ENCODE results near the gene FUT7.
A peak's percentile ranks its signal among the peaks of the same experiment; 100 is the strongest.

Gene FUT7

GRCh38 chr9:137030538-137031527 lies 1.1 kb downstream of the FUT7 start:
- Histone ChIP-seq H3K27me3 (ENCODE audit: control insufficient read depth, insufficient read depth, low read length) (peaks cover 8% of the 10 kb centered on the region), H3K9ac (ENCODE audit: low read length) (no peak overlapping the region), H3K4me1 (ENCODE audit: control insufficient read depth, insufficient read depth, low read length) (peaks cover 53% of the 10 kb centered on the region), H3K36me3 (ENCODE audit: control insufficient read depth, insufficient read depth, low read length) (no peaks in the 10 kb centered on the region), H3K4me3 (ENCODE audit: low read length) (no peak overlapping the region), H3K9me3 (ENCODE audit: control insufficient read depth, low read length) (no peaks in the 10 kb centered on the region)

- H3K4me1 ChIP-seq (ENCODE audit: control insufficient read depth, insufficient read depth, low read length): peaks cover 56% of the 10 kb centered on the region
- no peak overlapping the region for H3K9ac ChIP-seq (ENCODE audit: low read length)
- H3K36me3 ChIP-seq (ENCODE audit: control insufficient read depth, insufficient read depth, low read length): no peaks in the 10 kb centered on the region
- no peaks in the 10 kb centered on the region for H3K9me3 ChIP-seq (ENCODE audit: control insufficient read depth, low read length)
- peaks cover 4% of the 10 kb centered on the region for H3K27me3 ChIP-seq (ENCODE audit: control insufficient read depth, insufficient read depth, low read length)
- no peak overlapping the region for H3K4me3 ChIP-seq (ENCODE audit: low read length)
These were observed 1.9 kb downstream of the FUT7 start for GRCh38 chr9:137030006-137030405.

GRCh38 chr9:137029058-137029936 lies 2.6 kb downstream of the FUT7 start:
- Histone ChIP-seq H3K27me3 (ENCODE audit: control insufficient read depth, insufficient read depth, low read length) (no peaks in the 10 kb centered on the region), H3K36me3 (ENCODE audit: control insufficient read depth, insufficient read depth, low read length) (no peaks in the 10 kb centered on the region), H3K9me3 (ENCODE audit: control insufficient read depth, low read length) (no peaks in the 10 kb centered on the region), H3K4me3 (ENCODE audit: low read length) (peak overlapping the region; percentile 15), H3K9ac (ENCODE audit: low read length) (peak overlapping the region; percentile 64), H3K4me1 (ENCODE audit: control insufficient read depth, insufficient read depth, low read length) (peaks cover 48% of the 10 kb centered on the region)

- Histone ChIP-seq H3K4me1 (ENCODE audit: control insufficient read depth, insufficient read depth, low read length) (peaks cover 48% of the 10 kb centered on the region), H3K4me3 (ENCODE audit: low read length) (peak overlapping the region; percentile 46), H3K9ac (ENCODE audit: low read length) (peak overlapping the region; percentile 64), H3K9me3 (ENCODE audit: control insufficient read depth, low read length) (no peaks in the 10 kb centered on the region), H3K36me3 (ENCODE audit: control insufficient read depth, insufficient read depth, low read length) (no peaks in the 10 kb centered on the region), H3K27me3 (ENCODE audit: control insufficient read depth, insufficient read depth, low read length) (no peaks in the 10 kb centered on the region)
These were observed 3.4 kb downstream of the FUT7 start for GRCh38 chr9:137028263-137029057.

GRCh38 chr9:137027369-137028262 lies 4.3 kb downstream of the FUT7 start, which contains the start of gene ABCA2:
ABCA2 (minus strand) TSS chr9:137028237; CDS start chr9:137028140, 97 bp downstream.
- Histone ChIP-seq H3K27me3 (ENCODE audit: control insufficient read depth, insufficient read depth, low read length) (no peaks in the 10 kb centered on the region), H3K4me1 (ENCODE audit: control insufficient read depth, insufficient read depth, low read length) (peaks cover 55% of the 10 kb centered on the region)

GRCh38 chr9:137026828-137027227 lies 5.1 kb downstream of the FUT7 start:
- Histone ChIP-seq H3K9me3 (ENCODE audit: control insufficient read depth, low read length) (no peaks in the 10 kb centered on the region), H3K27me3 (ENCODE audit: control insufficient read depth, insufficient read depth, low read length) (no peaks in the 10 kb centered on the region), H3K9ac (ENCODE audit: low read length) (no peak overlapping the region), H3K4me1 (ENCODE audit: control insufficient read depth, insufficient read depth, low read length) (peaks cover 58% of the 10 kb centered on the region), H3K36me3 (ENCODE audit: control insufficient read depth, insufficient read depth, low read length) (no peaks in the 10 kb centered on the region), H3K4me3 (ENCODE audit: low read length) (no peak overlapping the region)

More at GRCh38 chr9:137027369-137028262, 4.3 kb downstream of the FUT7 start, which contains the start of gene ABCA2:
- Histone ChIP-seq H3K9ac (ENCODE audit: low read length) (peak within 1 kb of the TSS; percentile 64), H3K9me3 (ENCODE audit: control insufficient read depth, low read length) (no peaks in the 10 kb centered on the region), H3K4me3 (ENCODE audit: low read length) (peak within 1 kb of the TSS; percentile 46), H3K36me3 (ENCODE audit: control insufficient read depth, insufficient read depth, low read length) (no peaks in the 10 kb centered on the region)

- Histone ChIP-seq H3K36me3 (ENCODE audit: control insufficient read depth, insufficient read depth, low read length) (no peaks in the 10 kb centered on the region), H3K9ac (ENCODE audit: low read length) (no peak overlapping the region), H3K4me3 (ENCODE audit: low read length) (no peak overlapping the region), H3K9me3 (ENCODE audit: control insufficient read depth, low read length) (no peaks in the 10 kb centered on the region), H3K27me3 (ENCODE audit: control insufficient read depth, insufficient read depth, low read length) (no peaks in the 10 kb centered on the region), H3K4me1 (ENCODE audit: control insufficient read depth, insufficient read depth, low read length) (peaks cover 58% of the 10 kb centered on the region)
These were observed 5.5 kb downstream of the FUT7 start for GRCh38 chr9:137026384-137026783.

GRCh38 chr9:137025517-137025966 lies 6.3 kb downstream of the FUT7 start:
- H3K9me3 ChIP-seq (ENCODE audit: control insufficient read depth, low read length): no peaks in the 10 kb centered on the region
- H3K36me3 ChIP-seq (ENCODE audit: control insufficient read depth, insufficient read depth, low read length): no peaks in the 10 kb centered on the region
- no peak overlapping the region for H3K9ac ChIP-seq (ENCODE audit: low read length)
- peaks cover 58% of the 10 kb centered on the region for H3K4me1 ChIP-seq (ENCODE audit: control insufficient read depth, insufficient read depth, low read length)
- no peak overlapping the region for H3K4me3 ChIP-seq (ENCODE audit: low read length)
- H3K27me3 ChIP-seq (ENCODE audit: control insufficient read depth, insufficient read depth, low read length): no peaks in the 10 kb centered on the region

- Histone ChIP-seq H3K4me3 (ENCODE audit: low read length) (no peak overlapping the region), H3K27me3 (ENCODE audit: control insufficient read depth, insufficient read depth, low read length) (no peaks in the 10 kb centered on the region), H3K36me3 (ENCODE audit: control insufficient read depth, insufficient read depth, low read length) (no peaks in the 10 kb centered on the region), H3K4me1 (ENCODE audit: control insufficient read depth, insufficient read depth, low read length) (peaks cover 48% of the 10 kb centered on the region), H3K9me3 (ENCODE audit: control insufficient read depth, low read length) (no peaks in the 10 kb centered on the region), H3K9ac (ENCODE audit: low read length) (no peak overlapping the region)
These were observed 8.3 kb downstream of the FUT7 start for GRCh38 chr9:137023583-137023991.

- H3K36me3 ChIP-seq (ENCODE audit: control insufficient read depth, insufficient read depth, low read length): no peaks in the 10 kb centered on the region
- H3K4me1 ChIP-seq (ENCODE audit: control insufficient read depth, insufficient read depth, low read length): peaks cover 45% of the 10 kb centered on the region
- no peak overlapping the region for H3K9ac ChIP-seq (ENCODE audit: low read length)
- H3K9me3 ChIP-seq (ENCODE audit: control insufficient read depth, low read length): no peaks in the 10 kb centered on the region
- H3K4me3 ChIP-seq (ENCODE audit: low read length): no peak overlapping the region
- no peaks in the 10 kb centered on the region for H3K27me3 ChIP-seq (ENCODE audit: control insufficient read depth, insufficient read depth, low read length)
These were observed 8.7 kb downstream of the FUT7 start for GRCh38 chr9:137023157-137023556.
